ENCODE data around the gene CLIP4. TPM values are rescaled to one million over a fixed set of nuclear protein-coding genes. Genes with fewer than 3 reads are reported as not detected.

The CLIP4 gene
- total and polyA plus RNA-seq, 2 of the 13 experiments (the other 11 are each of a cell fraction or from before 2014, with no cell fraction given), result 0.46 to 0.49 TPM

DNA sequence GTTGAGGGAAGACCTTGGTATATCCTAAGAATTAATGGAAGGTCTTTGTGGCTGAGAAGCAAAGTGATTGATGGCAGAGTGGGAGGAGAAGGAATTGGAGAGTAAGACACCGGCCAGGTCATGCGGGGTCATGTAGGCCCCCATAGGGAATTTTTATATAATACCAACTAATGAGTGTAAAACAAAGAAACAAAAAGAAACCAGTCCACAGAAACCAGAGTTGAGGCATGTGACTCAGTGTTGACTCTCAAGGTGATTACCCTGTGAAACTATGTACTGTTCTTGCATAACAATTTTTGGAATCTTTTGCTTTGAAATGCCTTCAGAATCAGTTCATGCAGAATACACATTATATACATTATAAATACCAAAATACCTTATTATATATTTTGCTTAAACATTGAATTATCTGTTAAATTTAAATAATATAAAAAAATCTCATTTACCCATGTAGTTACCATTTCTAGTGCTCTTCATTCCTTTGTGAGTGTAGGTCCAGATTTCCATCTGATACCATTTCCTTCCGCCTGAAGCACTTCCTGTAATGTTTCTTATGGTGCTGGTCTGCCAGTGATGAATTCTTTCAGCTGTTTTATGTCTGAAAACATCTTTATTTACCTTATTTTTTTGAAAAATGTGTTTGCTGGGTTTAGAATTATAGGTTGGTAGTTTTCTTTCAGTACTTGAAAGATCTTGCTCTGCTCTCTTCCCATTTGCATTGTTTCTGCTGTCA lies 8.6 kb downstream of the CLIP4 start (continued):
- TF ChIP-seq, protein P1, sequence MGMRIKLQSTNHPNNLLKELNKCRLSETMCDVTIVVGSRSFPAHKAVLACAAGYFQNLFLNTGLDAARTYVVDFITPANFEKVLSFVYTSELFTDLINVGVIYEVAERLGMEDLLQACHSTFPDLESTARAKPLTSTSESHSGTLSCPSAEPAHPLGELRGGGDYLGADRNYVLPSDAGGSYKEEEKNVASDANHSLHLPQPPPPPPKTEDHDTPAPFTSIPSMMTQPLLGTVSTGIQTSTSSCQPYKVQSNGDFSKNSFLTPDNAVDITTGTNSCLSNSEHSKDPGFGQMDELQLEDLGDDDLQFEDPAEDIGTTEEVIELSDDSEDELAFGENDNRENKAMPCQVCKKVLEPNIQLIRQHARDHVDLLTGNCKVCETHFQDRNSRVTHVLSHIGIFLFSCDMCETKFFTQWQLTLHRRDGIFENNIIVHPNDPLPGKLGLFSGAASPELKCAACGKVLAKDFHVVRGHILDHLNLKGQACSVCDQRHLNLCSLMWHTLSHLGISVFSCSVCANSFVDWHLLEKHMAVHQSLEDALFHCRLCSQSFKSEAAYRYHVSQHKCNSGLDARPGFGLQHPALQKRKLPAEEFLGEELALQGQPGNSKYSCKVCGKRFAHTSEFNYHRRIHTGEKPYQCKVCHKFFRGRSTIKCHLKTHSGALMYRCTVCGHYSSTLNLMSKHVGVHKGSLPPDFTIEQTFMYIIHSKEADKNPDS (CRISPR knock-in tag; IDR thresholded peaks at IDR 0.05), result no peak
- TF ChIP-seq ZFP91 (CRISPR knock-in tag; IDR thresholded peaks at IDR 0.05; ENCODE audit: borderline replicate concordance), result no peak
- TF ChIP-seq GFI1 (CRISPR knock-in tag; IDR thresholded peaks at IDR 0.05; ENCODE audit: borderline replicate concordance), result no peak
- no peak for TF ChIP-seq AGO1 (IDR thresholded peaks at IDR 0.05; ENCODE audit: low read depth, low read length, poor library complexity, severe bottlenecking)
- TF ChIP-seq KDM3A (CRISPR knock-in tag; IDR thresholded peaks at IDR 0.05; ENCODE audit: low read depth), result no peak
- TF ChIP-seq, protein P2, sequence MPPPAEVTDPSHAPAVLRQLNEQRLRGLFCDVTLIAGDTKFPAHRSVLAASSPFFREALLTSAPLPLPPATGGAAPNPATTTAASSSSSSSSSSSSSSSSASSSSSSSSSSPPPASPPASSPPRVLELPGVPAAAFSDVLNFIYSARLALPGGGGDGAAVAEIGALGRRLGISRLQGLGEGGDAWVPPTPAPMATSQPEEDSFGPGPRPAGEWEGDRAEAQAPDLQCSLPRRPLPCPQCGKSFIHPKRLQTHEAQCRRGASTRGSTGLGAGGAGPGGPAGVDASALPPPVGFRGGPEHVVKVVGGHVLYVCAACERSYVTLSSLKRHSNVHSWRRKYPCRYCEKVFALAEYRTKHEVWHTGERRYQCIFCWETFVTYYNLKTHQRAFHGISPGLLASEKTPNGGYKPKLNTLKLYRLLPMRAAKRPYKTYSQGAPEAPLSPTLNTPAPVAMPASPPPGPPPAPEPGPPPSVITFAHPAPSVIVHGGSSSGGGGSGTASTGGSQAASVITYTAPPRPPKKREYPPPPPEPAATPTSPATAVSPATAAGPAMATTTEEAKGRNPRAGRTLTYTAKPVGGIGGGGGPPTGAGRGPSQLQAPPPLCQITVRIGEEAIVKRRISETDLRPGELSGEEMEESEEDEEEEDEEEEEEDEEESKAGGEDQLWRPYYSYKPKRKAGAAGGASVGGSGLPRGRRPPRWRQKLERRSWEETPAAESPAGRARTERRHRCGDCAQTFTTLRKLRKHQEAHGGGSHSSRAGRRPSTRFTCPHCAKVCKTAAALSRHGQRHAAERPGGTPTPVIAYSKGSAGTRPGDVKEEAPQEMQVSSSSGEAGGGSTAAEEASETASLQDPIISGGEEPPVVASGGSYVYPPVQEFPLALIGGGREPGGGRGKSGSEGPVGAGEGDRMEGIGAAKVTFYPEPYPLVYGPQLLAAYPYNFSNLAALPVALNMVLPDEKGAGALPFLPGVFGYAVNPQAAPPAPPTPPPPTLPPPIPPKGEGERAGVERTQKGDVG (CRISPR knock-in tag; IDR thresholded peaks at IDR 0.05; ENCODE audit: borderline replicate concordance), result no peak
- no peak for TF ChIP-seq CBFB (CRISPR knock-in tag; IDR thresholded peaks at IDR 0.05)
- TF ChIP-seq, protein P3, sequence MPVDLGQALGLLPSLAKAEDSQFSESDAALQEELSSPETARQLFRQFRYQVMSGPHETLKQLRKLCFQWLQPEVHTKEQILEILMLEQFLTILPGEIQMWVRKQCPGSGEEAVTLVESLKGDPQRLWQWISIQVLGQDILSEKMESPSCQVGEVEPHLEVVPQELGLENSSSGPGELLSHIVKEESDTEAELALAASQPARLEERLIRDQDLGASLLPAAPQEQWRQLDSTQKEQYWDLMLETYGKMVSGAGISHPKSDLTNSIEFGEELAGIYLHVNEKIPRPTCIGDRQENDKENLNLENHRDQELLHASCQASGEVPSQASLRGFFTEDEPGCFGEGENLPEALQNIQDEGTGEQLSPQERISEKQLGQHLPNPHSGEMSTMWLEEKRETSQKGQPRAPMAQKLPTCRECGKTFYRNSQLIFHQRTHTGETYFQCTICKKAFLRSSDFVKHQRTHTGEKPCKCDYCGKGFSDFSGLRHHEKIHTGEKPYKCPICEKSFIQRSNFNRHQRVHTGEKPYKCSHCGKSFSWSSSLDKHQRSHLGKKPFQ (CRISPR knock-in tag; IDR thresholded peaks at IDR 0.05; ENCODE audit: insufficient replicate concordance), result no peak
- no peak for TF ChIP-seq KDM5B (CRISPR knock-in tag; IDR thresholded peaks at IDR 0.05; ENCODE audit: borderline replicate concordance)
- TF ChIP-seq MIER3 (CRISPR knock-in tag; IDR thresholded peaks at IDR 0.05; ENCODE audit: borderline replicate concordance), result peak; percentile 51; the same call in 1 of the 2 replicates
- peak; percentile 80 for TF ChIP-seq ATF3 (CRISPR knock-in tag; IDR thresholded peaks at IDR 0.05)
- TF ChIP-seq ZNF230 (CRISPR knock-in tag; IDR thresholded peaks at IDR 0.05), result no peak
- no peak for TF ChIP-seq AKAP8 (CRISPR knock-in tag; IDR thresholded peaks at IDR 0.05)
- no peak for TF ChIP-seq ZNF747 (CRISPR knock-in tag; IDR thresholded peaks at IDR 0.05; ENCODE audit: borderline replicate concordance)
- TF ChIP-seq MZF1 (CRISPR knock-in tag; IDR thresholded peaks at IDR 0.05; ENCODE audit: borderline replicate concordance), result no peak
- peak; percentile 88 for TF ChIP-seq FOXA3 (CRISPR knock-in tag; IDR thresholded peaks at IDR 0.05)
